HTERT RPE-1 (cell line): Measurements from ENCODE around the gene ANKRD10.

Experiments used
- in situ Hi-C: fragments of 300-500 bp; cut with MboI; formaldehyde crosslinking; loops from 4 replicates; pipeline ENCODE4 v1.14.3; 2020; ENCODE audit warnings: low sequenced_read_pairs

The ANKRD10 gene

DNA sequence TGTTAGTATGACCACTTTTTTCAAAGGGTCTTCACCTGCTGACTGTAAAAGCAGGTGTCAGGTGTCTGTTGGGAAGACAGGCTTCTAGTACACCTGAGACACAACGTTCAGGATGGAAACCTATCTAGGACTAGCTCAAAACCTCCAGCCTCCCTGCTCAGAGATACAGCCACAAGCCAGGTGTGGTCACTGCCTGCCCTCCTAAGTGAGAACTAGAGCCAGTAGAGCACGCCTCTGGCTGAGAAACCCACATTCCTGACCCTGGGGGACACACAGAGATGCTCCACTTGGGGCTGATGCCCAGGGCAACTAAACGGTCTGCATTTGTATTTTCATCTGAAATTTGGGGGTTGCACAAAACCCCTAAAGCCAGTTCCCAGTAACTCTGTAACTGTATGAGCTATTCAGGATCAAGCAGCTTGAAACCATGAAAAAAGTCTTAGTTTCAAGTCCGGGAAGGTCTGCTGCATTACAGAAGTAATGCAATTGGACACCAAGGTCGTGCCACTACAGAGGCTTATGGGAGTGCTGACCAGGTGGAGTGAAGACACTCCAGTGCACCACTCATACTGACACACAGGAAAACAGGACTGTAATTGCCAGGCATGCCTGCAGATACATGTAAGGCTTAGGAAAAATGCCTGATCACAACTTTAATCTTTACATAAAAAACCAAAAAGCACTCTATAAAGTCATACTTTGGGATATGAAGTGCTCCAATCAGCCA, 27.8 kb downstream of the ANKRD10 start:
- in situ Hi-C loops, result no loop called here

- in situ Hi-C loops, result no loop called here
Observed at GRCh38 chr13:110885966-110886869, 28.7 kb downstream of the ANKRD10 start.

DNA sequence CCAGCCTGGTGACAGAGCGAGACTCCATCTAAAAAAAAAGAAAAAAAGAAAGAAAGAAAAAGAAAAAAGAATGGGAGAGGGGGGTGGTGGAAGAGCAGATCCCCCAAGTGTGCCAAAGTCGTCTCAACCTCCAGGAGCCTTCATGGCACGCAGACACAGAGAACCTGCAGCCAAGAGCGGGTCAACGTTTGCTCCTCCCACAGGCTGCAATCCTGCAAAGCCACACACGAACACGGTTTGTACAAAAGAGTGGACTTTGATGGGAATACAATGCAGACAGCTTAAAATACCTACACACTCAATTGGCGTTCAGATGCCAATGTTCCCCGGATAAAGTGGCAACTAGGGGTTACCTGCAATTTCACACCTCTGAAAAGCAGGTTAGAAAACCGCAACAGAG, 29.4 kb downstream of the ANKRD10 start:
- in situ Hi-C loops, result no loop called here

DNA sequence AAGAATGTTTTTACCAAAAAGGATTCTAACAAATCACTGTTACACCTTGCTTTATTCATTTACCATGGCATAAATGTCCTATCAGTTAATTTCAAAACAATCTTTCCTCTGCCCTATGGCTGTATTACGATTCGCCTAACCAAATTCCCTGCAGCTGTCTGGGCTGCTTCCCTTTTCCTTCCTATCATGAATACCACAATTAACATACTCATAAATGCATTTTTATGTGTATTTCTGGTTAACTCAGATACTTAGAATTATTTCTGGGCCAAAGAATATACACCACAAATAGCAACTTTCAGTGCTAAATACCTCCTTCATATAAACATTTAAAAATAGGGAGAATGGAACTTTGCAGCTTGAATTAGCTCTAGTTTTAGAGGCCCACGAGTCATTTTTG, 30.4 kb downstream of the ANKRD10 start:
- in situ Hi-C loops, result no loop called here

GRCh38 chr13:110883542-110883941, 31.3 kb downstream of the ANKRD10 start:
- in situ Hi-C loops, result no loop called here

DNA sequence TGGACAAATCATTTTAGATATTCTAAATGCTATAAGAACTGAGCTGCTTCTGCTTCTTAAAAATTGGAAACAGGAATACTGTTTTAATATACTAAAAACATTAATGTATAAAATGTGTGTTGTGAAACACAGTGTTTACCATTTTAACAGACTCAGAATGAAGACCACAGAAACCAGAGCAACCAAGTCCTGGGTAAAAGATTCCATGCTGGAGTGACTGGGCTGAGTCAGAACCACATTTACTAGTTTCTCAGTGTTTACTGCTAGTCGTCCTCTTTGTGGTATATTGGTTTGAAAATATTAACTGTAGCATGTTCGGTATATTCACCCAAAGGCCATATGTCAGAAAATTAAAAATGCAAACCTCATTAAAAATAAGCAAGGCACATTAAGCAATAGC, 31.9 kb downstream of the ANKRD10 start:
- in situ Hi-C loops, result no loop called here

- in situ Hi-C loops, result no loop called here
Observed at GRCh38 chr13:110881839-110882627, 32.8 kb downstream of the ANKRD10 start.

DNA sequence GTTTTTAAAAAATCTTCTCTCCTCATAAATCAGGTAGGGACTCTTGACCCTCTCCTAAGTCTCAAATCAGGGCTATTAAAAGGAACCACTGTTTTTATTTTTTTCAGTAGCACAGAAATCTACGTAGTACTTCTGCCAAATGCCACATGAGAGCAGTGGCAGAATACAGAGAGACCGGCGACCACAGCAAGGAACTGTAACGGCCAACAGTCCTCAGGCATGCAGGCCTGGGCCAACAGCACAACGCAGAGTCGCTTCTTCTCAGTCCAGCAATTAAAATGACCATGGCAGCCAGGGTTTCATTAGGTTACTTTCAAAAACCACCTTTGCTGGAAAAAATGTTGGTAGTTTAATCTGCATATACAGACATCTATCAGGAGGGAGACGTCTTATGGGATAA, 34.2 kb downstream of the ANKRD10 start:
- in situ Hi-C loops, result no loop called here

- in situ Hi-C loops, result no loop called here
Observed at GRCh38 chr13:110879482-110879881, 35.4 kb downstream of the ANKRD10 start.

- in situ Hi-C loops, result no loop called here
Observed at GRCh38 chr13:110877737-110878258, 37.1 kb downstream of the ANKRD10 start.

- in situ Hi-C loops, result no loop called here
Observed at GRCh38 chr13:110876609-110877008, 38.3 kb downstream of the ANKRD10 start.

GRCh38 chr13:110875241-110875640, 39.6 kb downstream of the ANKRD10 start:
- in situ Hi-C loops, result no loop called here

GRCh38 chr13:110874508-110874960, 40.3 kb downstream of the ANKRD10 start:
- in situ Hi-C loops, result no loop called here

DNA sequence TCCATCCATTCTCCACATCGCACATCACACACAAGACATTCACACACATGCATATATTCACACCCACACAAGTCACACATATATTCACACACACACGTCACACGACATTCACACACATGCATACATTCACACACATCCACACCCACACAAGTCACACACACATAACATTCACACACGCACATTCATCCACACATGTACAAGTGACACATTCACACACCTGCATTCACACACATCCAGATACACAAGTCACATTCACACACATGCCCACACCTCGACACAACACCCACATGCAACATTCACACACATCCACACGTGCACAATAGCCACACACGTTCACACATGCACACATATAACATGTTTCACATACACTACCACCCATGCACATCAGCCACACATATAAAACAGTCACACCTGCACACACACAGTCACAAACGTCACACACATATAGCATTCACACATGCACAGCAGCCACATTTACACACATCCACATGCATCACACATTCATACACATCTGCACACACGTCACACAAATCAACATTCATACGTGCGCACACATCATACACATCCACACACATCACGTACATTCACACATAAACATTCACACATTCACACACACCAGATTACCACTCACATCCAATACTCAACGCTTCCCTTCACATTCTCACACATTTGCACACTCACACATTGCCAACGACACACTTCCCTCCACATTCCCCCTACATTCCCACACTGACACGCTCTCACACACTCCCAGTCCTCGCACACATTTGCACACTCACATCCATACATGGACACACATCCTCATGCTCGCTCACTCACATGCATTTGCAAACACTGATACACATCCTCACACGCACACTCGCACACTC, 41.0 kb downstream of the ANKRD10 start:
- in situ Hi-C loops, result no loop called here

DNA sequence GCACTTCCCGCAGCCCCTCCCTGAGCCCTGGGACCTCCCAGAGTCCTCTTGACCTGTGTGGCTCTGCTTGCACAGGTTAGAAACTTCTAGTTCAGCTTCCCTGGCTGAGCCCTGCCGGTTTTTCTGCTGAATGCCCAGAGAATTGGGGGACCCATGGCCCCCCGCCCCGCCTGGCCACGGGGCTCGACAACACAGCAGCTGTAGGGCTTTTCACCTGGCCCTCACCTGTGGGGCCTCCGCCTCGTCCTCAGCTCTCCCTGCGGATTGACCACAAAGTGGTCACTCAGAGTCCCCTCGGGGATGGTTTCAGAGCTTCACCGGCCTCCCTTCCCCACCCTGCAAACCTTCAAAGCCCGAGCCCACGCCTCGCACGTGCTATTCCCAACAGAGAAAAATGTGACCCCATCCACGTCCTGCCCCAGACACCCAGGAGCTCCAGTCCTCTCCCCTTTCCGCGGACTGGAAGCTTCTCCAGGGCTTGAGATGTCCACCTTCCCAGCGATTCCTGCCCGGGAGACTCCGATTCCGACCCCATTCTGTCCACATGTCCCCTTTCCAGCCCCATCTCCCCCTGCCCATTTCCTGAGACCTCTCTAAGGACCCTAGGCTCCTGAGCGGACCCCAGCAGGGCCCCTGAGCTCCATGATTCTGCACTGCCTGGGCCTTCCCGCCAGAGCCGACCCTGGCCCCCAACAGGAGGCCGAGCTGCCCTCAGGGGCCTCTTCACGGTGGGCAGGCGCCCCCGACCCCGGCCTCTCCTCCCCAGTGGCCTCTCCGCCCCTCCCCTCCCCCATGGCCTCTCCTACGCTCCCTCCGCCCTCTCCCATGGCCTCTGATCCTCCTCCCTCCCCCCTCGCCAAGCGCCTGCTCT, 41.9 kb downstream of the ANKRD10 start:
- in situ Hi-C loops, result no loop called here

GRCh38 chr13:110872034-110872767, 42.7 kb downstream of the ANKRD10 start:
- in situ Hi-C loops, result no loop called here

GRCh38 chr13:110869805-110870706, 44.8 kb downstream of the ANKRD10 start:
- in situ Hi-C loops, result no loop called here
